Psoas muscle (tissue), 8 donors: ENCODE results near the gene CD37. TPM values are rescaled to one million over a fixed set of nuclear protein-coding genes. Genes with fewer than 3 reads are reported as not detected.
"Not testable (repeated sequence)": the region's sequence is repeated elsewhere in the genome, so short reads cannot be mapped to it uniquely, and the experiment has no call there.

Experiments used
- ATAC-seq, 4 donors: fragments of 200-7000 bp; cut with Tn5 transposase; one replicate each; pipeline ENCODE4 v1.9.1; 2020; ENCODE audit warnings: moderate library complexity in 3 of 4, mild to moderate bottlenecking in 2 of 4
- DNase-seq, 2 donors: peaks; one replicate each; pipeline ENCODE4 v3.0.0-alpha.2; 2020
- H3K27ac ChIP-seq: fragments of 200-600 bp; one replicate; pipeline ENCODE4 v1.8.0; 2022
- H3K27me3 ChIP-seq, 3 donors: fragments of 200-600 bp in 1 of 3; one replicate each; pipeline versions ENCODE4 v1.6.1 to v1.8.0; 2013 to 2022; ENCODE audit warnings: low read length in 2 of 3, mild to moderate bottlenecking in 2 of 3, moderate library complexity in 1 of 3; ENCODE audit not compliant: insufficient read depth in 3 of 3
- H3K36me3 ChIP-seq, 2 donors: fragments of 200-600 bp in 1 of 2; one replicate each; pipeline versions ENCODE4 v1.6.1 to v1.8.0; 2013 to 2022; ENCODE audit warnings: low read depth in 1 of 2, mild to moderate bottlenecking in 1 of 2, moderate library complexity in 1 of 2; ENCODE audit not compliant: insufficient read depth in 1 of 2
- H3K4me1 ChIP-seq: fragments of 200-600 bp; one replicate; pipeline ENCODE4 v1.8.0; 2022
- H3K4me3 ChIP-seq: fragments of 200-600 bp; one replicate; pipeline ENCODE4 v1.8.0; 2022; ENCODE audit warnings: mild to moderate bottlenecking
- H3K9me3 ChIP-seq: fragments of 200-600 bp; one replicate; pipeline ENCODE4 v1.8.0; 2022
- CTCF ChIP-seq: fragments of 200-600 bp; IDR thresholded peaks from one replicate; pipeline ENCODE4 v1.8.0; 2022; ENCODE audit warnings: antibody characterized with exemption
- WGBS, 3 donors: extraction: QIAGEN DNeasy Blood & Tissue Kit; methylation state at CpG; one replicate each; pipeline versions ENCODE4 v1.1.6 to v1.1.7; 2013; 5-methylcytosine and 5-hydroxymethylcytosine counted together
- intact Hi-C, 2 donors: fragments of 100-400 bp; cut with DNase I; formaldehyde crosslinking; loops; one replicate each; pipeline versions ENCODE4 v1.11.0 to v1.14.2; 2022
- polyA plus RNA-seq, 3 donors: library from polyadenylated mRNA; stranded (reverse); fragments of 200-250 nt; gene quantifications; one replicate each; pipeline ENCODE4 v1.2.3, GENCODE V29; 2013
- total RNA-seq, 4 donors: library from RNA; stranded (reverse); fragmentation: NEBNext Ultra II Directional in 2 of 4; extraction: Animal tissue kit (Norgen Biotek cat#: 25700) in 2 of 4; gene quantifications; one replicate each; pipeline versions ENCODE4 v1.2.1 to v1.2.4, GENCODE V29; 2021 to 2023
- donor health status: healthy with polysubstance abuse.
- donor health status: DM: no; HTN: no; CAD: no; lungs with moderate emphysema.
- donor health status: Bipolar disorder and iron deficiency.
- donor health status: healthy.
- donor health status: DM: yes; HTN: yes; CAD: no.
- donor health status: DM: no; HTN: no; CAD: no.
- donor health status: DM: no; HTN: no; CAD: no.
- donor health status: DM: yes; HTN: yes; CAD: no.

The CD37 gene
- total and polyA plus RNA-seq, 7 donors: 0.66 to 4.7 (median 2.3) TPM

DNA sequence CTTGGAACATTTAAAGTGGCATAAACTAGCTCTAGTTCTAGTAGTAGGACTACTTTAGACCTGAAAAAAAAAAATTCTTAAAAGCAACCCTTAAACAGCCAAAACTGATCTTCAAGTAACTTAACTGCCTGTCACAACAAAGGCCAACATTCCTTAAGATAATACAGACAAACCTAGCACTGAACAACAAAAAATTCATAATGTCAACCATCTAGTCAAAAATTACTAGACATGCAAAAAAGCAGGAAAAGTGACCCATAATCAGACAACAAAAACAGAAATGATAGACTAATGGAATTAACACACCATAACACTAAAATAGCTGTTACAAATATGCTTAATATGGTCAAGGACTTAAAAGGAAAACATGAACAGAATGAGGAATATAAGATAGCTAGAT, 16.9 kb upstream of the CD37 start:
- Histone ChIP-seq H3K9me3 (peaks cover 12% of the 10 kb centered on the region), H3K4me3 (no peak overlapping the region), H3K4me1 (no peaks in the 10 kb centered on the region), H3K36me3 (no peaks in the 10 kb centered on the region), H3K27me3 (no peaks in the 10 kb centered on the region), H3K27ac (no peak overlapping the region)
- intact Hi-C loops: no loop called here
- no peak for TF ChIP-seq CTCF
- ATAC-seq (no peak), DNase-seq (no peak)

- DNase-seq (no peak), ATAC-seq (no peak)
- no peak for TF ChIP-seq CTCF
- no peaks in the 10 kb centered on the region for H3K36me3 ChIP-seq
- H3K4me1 ChIP-seq: no peaks in the 10 kb centered on the region
- H3K4me3 ChIP-seq: no peak within 1 kb of the TSS
- intact Hi-C loops: no loop called here
- H3K27me3 ChIP-seq: no peaks in the 10 kb centered on the region
- no peak within 1 kb of the TSS for H3K27ac ChIP-seq
- 91 to 93% (median 91%) methylated on average over 38 of the region's 38 CpGs for WGBS, 3 donors
- peaks cover 15% of the 10 kb centered on the region for H3K9me3 ChIP-seq
Observed at GRCh38 chr19:49324801-49325576, 10.2 kb upstream of the CD37 start, which contains the start of gene SLC6A16. Gene SLC6A16, minus strand, starts transcription at chr19:49325191. Its CDS starts 13,844 bp downstream, at chr19:49311347.

GRCh38 chr19:49325756-49326155, 9.4 kb upstream of the CD37 start:
- WGBS, 3 donors: 90 to 95% (median 94%) methylated on average over 13 of the region's 13 CpGs
- intact Hi-C loops, H3K4me1 ChIP-seq: not testable (repeated sequence)

DNA sequence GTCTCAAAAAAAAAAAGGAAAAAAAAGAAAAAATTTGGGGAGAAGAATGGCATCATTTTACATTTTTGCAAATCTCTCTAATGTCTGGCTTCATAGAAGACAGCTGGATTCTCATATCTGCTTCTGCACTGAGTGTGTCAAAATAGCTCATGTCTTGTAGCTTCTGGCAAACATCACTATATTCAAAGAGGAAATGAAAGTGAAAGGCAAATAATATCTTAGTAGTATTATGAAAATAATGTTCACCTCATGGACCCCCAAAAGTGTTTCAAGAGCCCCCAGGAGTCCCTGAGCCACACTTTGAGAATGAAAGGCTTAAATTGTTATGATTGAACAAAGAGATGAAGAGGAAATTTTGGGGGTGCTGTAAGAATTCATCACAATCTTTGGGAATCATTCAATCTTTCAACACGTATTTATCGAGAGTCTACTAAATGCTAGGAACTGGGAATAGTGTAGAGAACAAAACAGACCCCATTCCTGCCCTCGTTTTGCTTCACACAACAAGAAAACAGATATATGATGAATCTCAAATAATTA, 9.0 kb upstream of the CD37 start:
- no peaks in the 10 kb centered on the region for H3K4me1 ChIP-seq
- H3K4me3 ChIP-seq: no peak overlapping the region
- no peaks in the 10 kb centered on the region for H3K27me3 ChIP-seq
- intact Hi-C loops: no loop called here
- TF ChIP-seq CTCF: no peak
- WGBS, 3 donors: 86 to 89% (median 87%) methylated on average over 3 of the region's 3 CpGs
- peaks cover 0 to 4% of the 10 kb centered on the region in 2 donors for H3K36me3 ChIP-seq
- H3K27ac ChIP-seq: no peak overlapping the region
- H3K9me3 ChIP-seq: peaks cover 8% of the 10 kb centered on the region
- ATAC-seq (no peak), DNase-seq (no peak)

More at GRCh38 chr19:49325756-49326155, 9.4 kb upstream of the CD37 start:
- not testable (repeated sequence) for ATAC-seq, H3K27me3 ChIP-seq, DNase-seq, H3K36me3 ChIP-seq, H3K4me3 ChIP-seq, H3K27ac ChIP-seq
- H3K9me3 ChIP-seq: peaks cover 12% of the 10 kb centered on the region

- no peak overlapping the region for H3K4me3 ChIP-seq
Observed at GRCh38 chr19:49327878-49328544, 7.2 kb upstream of the CD37 start.

More at GRCh38 chr19:49327878-49328544, 7.2 kb upstream of the CD37 start:
- intact Hi-C loops: no loop called here
- Histone ChIP-seq H3K9me3 (peaks cover 6% of the 10 kb centered on the region), H3K27me3 (no peaks in the 10 kb centered on the region), H3K36me3 (peaks cover 0 to 4% of the 10 kb centered on the region in 2 donors), H3K27ac (no peak overlapping the region), H3K4me1 (no peaks in the 10 kb centered on the region)
- DNase-seq: no peak
- ATAC-seq: peak; percentile 51 to 72 (median 66)
- TF ChIP-seq CTCF: peak; percentile 57
- WGBS, 3 donors: 61 to 74% (median 71%) methylated on average over 2 of the region's 2 CpGs
